ENCODE data around the gene SH3GL3. TPM values are rescaled to one million over a fixed set of nuclear protein-coding genes. Genes with fewer than 3 reads are reported as not detected.

SH3GL3 gene
- total and polyA plus RNA-seq, 2 of the 8 experiments (the other 6 are each of a cell fraction or from before 2014, with no cell fraction given) = 14.1 to 19.1 TPM

DNA sequence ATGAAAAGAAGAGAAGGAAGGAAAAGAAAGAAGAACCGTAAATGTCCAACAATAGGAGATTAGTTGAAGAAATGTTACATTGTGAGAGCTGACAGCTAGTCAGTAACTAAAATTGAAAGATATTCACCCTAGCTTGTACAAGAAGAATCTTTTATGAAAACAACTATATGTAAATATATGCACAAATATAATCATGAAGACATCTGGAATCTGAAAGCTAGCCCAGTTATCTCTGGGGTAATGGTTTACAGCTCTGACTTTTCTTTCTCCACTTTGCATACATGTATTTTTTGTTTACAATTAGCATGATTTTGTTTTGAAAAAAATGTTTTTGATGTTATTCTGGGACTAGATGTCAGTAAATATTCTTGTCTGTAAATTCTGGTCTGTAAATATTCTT, 169.7 kb downstream of the SH3GL3 start:
- WGBS, 2 experiments (ENCODE audit: extremely low coverage in 1 of 2, insufficient coverage in 1 of 2, insufficient read length in 1 of 2, insufficient replicate concordance in 2 of 2, low coverage in 1 of 2, low lambda C conversion rate in 2 of 2, missing lambda C conversion rate in 1 of 2) = 92% methylated on average over 1 of the region's 1 CpG; no CpG with 5 or more reads in 1 of the 2 experiments
- no peak overlapping the region for H3K4me3 ChIP-seq (ENCODE audit: extremely low read depth in 1 of 4, insufficient read depth in 2 of 4, low read depth in 3 of 4, low read length in 4 of 4)
- H3K4me2 ChIP-seq (ENCODE audit: insufficient read depth in 1 of 2, low read depth in 2 of 2, low read length in 2 of 2) = no peak overlapping the region
- CTCF ChIA-PET (ENCODE audit: partially characterized antibody) = interaction anchor here (0.9 kb wide), 1 partner anchor 40 kb away, joined by 4 read pairs; no protein-coding TSS in a partner anchor
- no peak overlapping the region for H4K5ac ChIP-seq (ENCODE audit: insufficient read length, low read depth, low read length)
- no peaks in the 10 kb centered on the region for H3K79me1 ChIP-seq (ENCODE audit: low read depth, low read length)
- H3K14ac ChIP-seq (ENCODE audit: insufficient read length) = no peak overlapping the region
- H3K9ac ChIP-seq (replicated peaks in 1 of 4; ENCODE audit: extremely low read depth in 1 of 4, low read depth in 3 of 4, low read length in 3 of 4) = no peak overlapping the region
- H3K36me3 ChIP-seq (ENCODE audit: control insufficient read depth in 2 of 4, insufficient read depth in 4 of 4, low read length in 3 of 4) = peaks cover 0 to 4% (median 0%) of the 10 kb centered on the region in 4 experiments; a peak in 1 of 8 replicates
- no peak overlapping the region for H2AK5ac ChIP-seq (ENCODE audit: low read depth, low read length)
- no peak overlapping the region for H2BK120ac ChIP-seq (replicated peaks; ENCODE audit: low read depth, low read length)
- no peak overlapping the region for H2BK20ac ChIP-seq (ENCODE audit: low read length)
- H3K79me2 ChIP-seq (ENCODE audit: control insufficient read depth in 1 of 2, insufficient read depth in 2 of 2, low read length in 2 of 2) = no peaks in the 10 kb centered on the region
- H2BK15ac ChIP-seq (ENCODE audit: low read length) = no peak overlapping the region
- no peak overlapping the region for H3K4ac ChIP-seq (replicated peaks; ENCODE audit: insufficient read length, low read depth, low read length)
- no peak overlapping the region for H3K18ac ChIP-seq (ENCODE audit: extremely low read depth, low read length)
- no peaks in the 10 kb centered on the region for H3K4me1 ChIP-seq (replicated peaks in 1 of 4; ENCODE audit: control insufficient read depth in 3 of 4, insufficient read depth in 4 of 4, low read length in 3 of 4)
- H2BK12ac ChIP-seq (ENCODE audit: low read depth, low read length) = no peak overlapping the region
- no peak overlapping the region for H2AFZ ChIP-seq (ENCODE audit: low read length)
- H3K23ac ChIP-seq (ENCODE audit: insufficient read length) = no peak overlapping the region
- no peak overlapping the region for H4K8ac ChIP-seq (ENCODE audit: extremely low read depth, insufficient read depth, low read length)
- POLR2A ChIA-PET (ENCODE audit: partially characterized antibody) = no interaction called here
- H3K27me3 ChIP-seq (replicated peaks in 1 of 4; ENCODE audit: control insufficient read depth in 3 of 4, extremely low read depth in 1 of 4, insufficient read depth in 3 of 4, low read length in 3 of 4) = no peaks in the 10 kb centered on the region
- DNase-seq (ENCODE audit: low read depth in 1 of 2, low spot score in 2 of 2) = no peak
- H2BK5ac ChIP-seq (ENCODE audit: low read depth, low read length) = no peak overlapping the region
- no peaks in the 10 kb centered on the region for H3K9me3 ChIP-seq (ENCODE audit: insufficient read depth in 2 of 2, low read depth in 1 of 2, low read length in 1 of 2)
- no peak for FAIRE-seq
- no peak overlapping the region for H3K27ac ChIP-seq (ENCODE audit: low read depth, low read length)
- no peaks in the 10 kb centered on the region for H3K23me2 ChIP-seq (ENCODE audit: low read depth, low read length)
- no peaks in the 10 kb centered on the region for H4K20me1 ChIP-seq (replicated peaks in 1 of 2; ENCODE audit: control insufficient read depth in 1 of 2, insufficient read depth in 2 of 2, low read length in 2 of 2)
- no peak overlapping the region for H3K56ac ChIP-seq (replicated peaks; ENCODE audit: insufficient read length, low read depth, low read length)
- H4K91ac ChIP-seq (replicated peaks; ENCODE audit: insufficient read length, low read length) = no peak overlapping the region
- TF ChIP-seq SRF (IDR thresholded peaks at IDR 0.05; ENCODE audit: low read depth, low read length) (no peak), GTF2F1 (IDR thresholded peaks at IDR 0.05; ENCODE audit: borderline replicate concordance, low read depth, low read length) (no peak), SUZ12 (IDR thresholded peaks at IDR 0.05; ENCODE audit: low read length) (no peak), RBBP5 (IDR thresholded peaks at IDR 0.05; ENCODE audit: borderline replicate concordance, low read depth, low read length) (no peak), NRF1 (IDR thresholded peaks at IDR 0.05; ENCODE audit: low read depth, low read length) (no peak), BCL11A (IDR thresholded peaks at IDR 0.05; ENCODE audit: low read depth in 2 of 2, low read length in 2 of 2) (no peak), ZNF274 (IDR thresholded peaks at IDR 0.05; ENCODE audit: borderline replicate concordance, extremely low read depth, low read length) (no peak), SIN3A (conservative IDR thresholded peaks at IDR 0.05 in 1 of 2, IDR thresholded peaks at IDR 0.05 in 1 of 2; ENCODE audit: low read depth in 1 of 2, low read length in 2 of 2) (no peak), EZH2 (IDR thresholded peaks at IDR 0.05; ENCODE audit: low read depth, low read length, severe bottlenecking) (no peak), RAD21 (IDR thresholded peaks at IDR 0.05 in 1 of 2, conservative IDR thresholded peaks at IDR 0.05 in 1 of 2; ENCODE audit: low read depth in 2 of 2, low read length in 2 of 2) (no peak)
- TF ChIP-seq, protein P1, sequence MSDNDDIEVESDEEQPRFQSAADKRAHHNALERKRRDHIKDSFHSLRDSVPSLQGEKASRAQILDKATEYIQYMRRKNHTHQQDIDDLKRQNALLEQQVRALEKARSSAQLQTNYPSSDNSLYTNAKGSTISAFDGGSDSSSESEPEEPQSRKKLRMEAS (IDR thresholded peaks at IDR 0.05) = no peak
- TF ChIP-seq, protein P2, sequence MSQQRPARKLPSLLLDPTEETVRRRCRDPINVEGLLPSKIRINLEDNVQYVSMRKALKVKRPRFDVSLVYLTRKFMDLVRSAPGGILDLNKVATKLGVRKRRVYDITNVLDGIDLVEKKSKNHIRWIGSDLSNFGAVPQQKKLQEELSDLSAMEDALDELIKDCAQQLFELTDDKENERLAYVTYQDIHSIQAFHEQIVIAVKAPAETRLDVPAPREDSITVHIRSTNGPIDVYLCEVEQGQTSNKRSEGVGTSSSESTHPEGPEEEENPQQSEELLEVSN (IDR thresholded peaks at IDR 0.05) = no peak

Data from H1 (cell line).